ENCODE results near the gene PDZK1IP1. TPM values are rescaled to one million over a fixed set of nuclear protein-coding genes. Genes with fewer than 3 reads are reported as not detected.

The PDZK1IP1 gene, protein sequence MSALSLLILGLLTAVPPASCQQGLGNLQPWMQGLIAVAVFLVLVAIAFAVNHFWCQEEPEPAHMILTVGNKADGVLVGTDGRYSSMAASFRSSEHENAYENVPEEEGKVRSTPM
- not detected for total RNA-seq
- polyA plus RNA-seq (2013, experiment 1 of 2): not detected
- not detected for polyA plus RNA-seq (2013, experiment 2 of 2)
- long read RNA-seq, experiment 1: 0 reads
- long read RNA-seq, experiment 2: 0 reads
- long read RNA-seq, experiment 3: 0 reads
- long read RNA-seq, experiment 4: 0 reads

DNA sequence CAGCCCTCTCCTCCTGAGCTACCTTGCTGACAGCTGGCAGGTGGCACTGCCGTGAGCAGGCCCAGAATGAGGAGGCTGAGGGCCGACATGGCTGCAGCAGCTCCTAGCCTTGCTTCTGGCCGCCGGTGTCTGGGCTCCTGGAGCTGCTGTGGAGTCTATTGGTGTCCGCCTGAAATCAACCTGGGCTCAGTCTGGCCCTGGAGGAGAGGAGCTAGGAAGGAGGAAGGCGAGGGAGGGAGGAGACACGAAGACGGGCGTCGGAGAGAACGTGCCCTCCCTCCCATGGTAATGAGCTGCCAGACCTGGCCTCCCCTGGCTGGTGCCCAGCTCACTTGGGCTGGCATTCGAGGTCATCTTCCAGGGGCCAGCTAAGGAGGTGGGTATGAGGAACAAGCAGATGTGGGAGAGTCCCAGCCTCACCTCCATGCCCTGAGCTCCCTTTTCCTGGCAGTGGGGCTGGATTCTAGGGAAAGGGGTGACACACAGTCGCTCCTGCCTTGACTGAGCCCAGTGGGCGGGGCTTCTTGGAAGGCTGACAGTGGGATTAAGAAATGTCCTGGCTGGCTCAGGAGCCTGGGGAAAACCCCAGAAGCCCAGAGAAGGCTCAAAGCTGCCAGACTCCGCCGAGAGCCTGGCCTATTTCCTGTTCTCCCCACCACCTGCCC lies at the start of gene PDZK1IP1:
Gene PDZK1IP1 (minus strand): TSS at position 193 of the 665 bp plus-strand sequence. CDS start 104 bp downstream, at position 89.
- Histone ChIP-seq H3K27ac (ENCODE audit: low read depth, low read length) (no peak within 1 kb of the TSS), H3K9ac (ENCODE audit: extremely low read depth, low read length, poor library complexity, severe bottlenecking) (no peak within 1 kb of the TSS), H3K9me3 (ENCODE audit: control insufficient read depth, low read length) (no peaks in the 10 kb centered on the region), H3K4me3 (ENCODE audit: low read length) (no peak within 1 kb of the TSS), H3K27me3 (ENCODE audit: control insufficient read depth, insufficient read depth, low read length, poor library complexity, severe bottlenecking) (peaks cover 4% of the 10 kb centered on the region), H3K4me1 (ENCODE audit: control insufficient read depth, insufficient read depth, low read length) (no peaks in the 10 kb centered on the region), H3K36me3 (ENCODE audit: control insufficient read depth, insufficient read depth, low read length) (no peaks in the 10 kb centered on the region)
- TF ChIP-seq, protein P1, sequence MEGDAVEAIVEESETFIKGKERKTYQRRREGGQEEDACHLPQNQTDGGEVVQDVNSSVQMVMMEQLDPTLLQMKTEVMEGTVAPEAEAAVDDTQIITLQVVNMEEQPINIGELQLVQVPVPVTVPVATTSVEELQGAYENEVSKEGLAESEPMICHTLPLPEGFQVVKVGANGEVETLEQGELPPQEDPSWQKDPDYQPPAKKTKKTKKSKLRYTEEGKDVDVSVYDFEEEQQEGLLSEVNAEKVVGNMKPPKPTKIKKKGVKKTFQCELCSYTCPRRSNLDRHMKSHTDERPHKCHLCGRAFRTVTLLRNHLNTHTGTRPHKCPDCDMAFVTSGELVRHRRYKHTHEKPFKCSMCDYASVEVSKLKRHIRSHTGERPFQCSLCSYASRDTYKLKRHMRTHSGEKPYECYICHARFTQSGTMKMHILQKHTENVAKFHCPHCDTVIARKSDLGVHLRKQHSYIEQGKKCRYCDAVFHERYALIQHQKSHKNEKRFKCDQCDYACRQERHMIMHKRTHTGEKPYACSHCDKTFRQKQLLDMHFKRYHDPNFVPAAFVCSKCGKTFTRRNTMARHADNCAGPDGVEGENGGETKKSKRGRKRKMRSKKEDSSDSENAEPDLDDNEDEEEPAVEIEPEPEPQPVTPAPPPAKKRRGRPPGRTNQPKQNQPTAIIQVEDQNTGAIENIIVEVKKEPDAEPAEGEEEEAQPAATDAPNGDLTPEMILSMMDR (conservative IDR thresholded peaks at IDR 0.05): no peak
- Mint-ChIP-seq H3K27ac (no peak within 1 kb of the TSS), H3K27me3 (ENCODE audit: insufficient read depth) (peaks cover 28% of the 10 kb centered on the region), H3K4me3 (no peak within 1 kb of the TSS), H3K36me3 (ENCODE audit: low read depth) (no peaks in the 10 kb centered on the region), H3K4me1 (peaks cover 25% of the 10 kb centered on the region), H3K9me3 (peaks cover under 1% of the 10 kb centered on the region)
- peak; percentile 76 for DNase-seq
- WGBS, 2 experiments (ENCODE audit: insufficient coverage in 1 of 2, insufficient read length in 1 of 2): 79 to 86% methylated on average over 8 to 16 of the region's 16 CpGs

DNA sequence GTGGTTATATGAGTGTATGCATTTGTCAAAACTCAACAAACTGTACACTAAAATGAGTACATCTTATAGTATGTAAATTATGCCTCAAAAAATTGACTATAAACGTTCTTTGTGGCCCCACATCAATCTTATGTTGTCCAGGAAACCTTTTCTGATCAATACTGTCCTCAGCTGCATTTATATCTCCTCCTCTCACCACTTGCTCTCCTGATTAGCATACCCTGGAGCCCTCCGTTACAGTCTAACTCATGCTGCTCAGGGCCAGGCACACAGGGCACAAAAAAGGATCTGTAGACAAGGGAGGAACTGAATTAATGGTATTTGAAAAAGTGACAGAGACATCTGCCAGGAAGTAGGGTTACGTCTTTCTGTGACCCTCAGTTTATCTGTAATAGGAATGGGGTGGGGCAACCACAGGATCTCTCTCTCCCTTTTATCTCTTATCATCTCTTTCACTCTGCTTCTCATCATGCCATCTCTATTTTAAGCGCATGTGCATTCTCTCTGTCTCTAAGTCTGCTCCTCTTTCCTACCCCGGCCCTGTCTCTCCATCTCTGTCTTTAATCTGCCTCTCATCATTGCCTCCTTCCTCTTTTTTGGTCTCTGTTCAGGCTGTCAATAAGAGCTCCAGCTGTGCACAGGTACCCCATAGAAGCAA lies 49.2 kb upstream of the PDZK1IP1 start:
- H3K36me3 Mint-ChIP-seq (ENCODE audit: low read depth): no peaks in the 10 kb centered on the region
- H3K27me3 Mint-ChIP-seq (ENCODE audit: insufficient read depth): peaks cover 81% of the 10 kb centered on the region
- Histone ChIP-seq H3K9me3 (ENCODE audit: control insufficient read depth, low read length) (no peaks in the 10 kb centered on the region), H3K9ac (ENCODE audit: extremely low read depth, low read length, poor library complexity, severe bottlenecking) (no peak overlapping the region), H3K27ac (ENCODE audit: low read depth, low read length) (no peak overlapping the region), H3K27me3 (ENCODE audit: control insufficient read depth, insufficient read depth, low read length, poor library complexity, severe bottlenecking) (peaks cover 52% of the 10 kb centered on the region), H3K4me1 (ENCODE audit: control insufficient read depth, insufficient read depth, low read length) (no peaks in the 10 kb centered on the region), H3K36me3 (ENCODE audit: control insufficient read depth, insufficient read depth, low read length) (no peaks in the 10 kb centered on the region), H3K4me3 (ENCODE audit: low read length) (no peak overlapping the region)
- H3K4me3 Mint-ChIP-seq: no peak overlapping the region
- no peaks in the 10 kb centered on the region for H3K9me3 Mint-ChIP-seq
- no peak overlapping the region for H3K27ac Mint-ChIP-seq
- TF ChIP-seq, protein P1 (conservative IDR thresholded peaks at IDR 0.05): no peak
- peaks cover 3% of the 10 kb centered on the region for H3K4me1 Mint-ChIP-seq
- 81 to 86% methylated on average over 3 to 5 of the region's 5 CpGs for whole genome bisulfite sequencing, 2 experiments (ENCODE audit: insufficient coverage in 1 of 2, insufficient read length in 1 of 2)
- no peak for DNase-seq

DNA sequence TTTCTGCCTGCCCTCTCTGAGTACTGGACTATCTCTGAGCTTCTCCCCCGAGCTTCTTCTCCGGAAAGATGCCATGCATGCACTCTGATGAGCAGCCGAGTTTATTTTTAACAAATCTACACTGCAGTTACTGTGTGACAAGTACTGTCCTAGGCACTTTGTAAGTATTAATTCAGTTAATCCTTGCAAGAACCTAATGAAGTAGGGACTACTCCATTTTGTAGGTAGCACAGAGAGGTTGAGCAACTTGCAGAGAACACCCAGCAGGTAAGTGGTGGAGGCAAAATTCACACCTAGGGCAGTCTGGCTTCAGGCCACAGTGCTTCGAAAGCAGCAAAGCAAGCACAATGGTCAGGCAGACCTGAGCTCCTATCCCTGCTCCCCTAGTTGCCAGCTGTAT lies 46.0 kb upstream of the PDZK1IP1 start:
- H3K27me3 Mint-ChIP-seq (ENCODE audit: insufficient read depth): peaks cover 86% of the 10 kb centered on the region
- Histone ChIP-seq H3K27me3 (ENCODE audit: control insufficient read depth, insufficient read depth, low read length, poor library complexity, severe bottlenecking) (peaks cover 64% of the 10 kb centered on the region), H3K27ac (ENCODE audit: low read depth, low read length) (no peak overlapping the region), H3K9me3 (ENCODE audit: control insufficient read depth, low read length) (no peaks in the 10 kb centered on the region), H3K36me3 (ENCODE audit: control insufficient read depth, insufficient read depth, low read length) (no peaks in the 10 kb centered on the region), H3K4me1 (ENCODE audit: control insufficient read depth, insufficient read depth, low read length) (no peaks in the 10 kb centered on the region), H3K4me3 (ENCODE audit: low read length) (no peak overlapping the region), H3K9ac (ENCODE audit: extremely low read depth, low read length, poor library complexity, severe bottlenecking) (no peak overlapping the region)
- no peak for DNase-seq
- TF ChIP-seq, protein P1 (conservative IDR thresholded peaks at IDR 0.05): no peak
- 88 to 97% methylated on average over 3 to 4 of the region's 4 CpGs for WGBS, 2 experiments (ENCODE audit: insufficient coverage in 1 of 2, insufficient read length in 1 of 2)
- no peak overlapping the region for H3K4me3 Mint-ChIP-seq
- H3K9me3 Mint-ChIP-seq: no peaks in the 10 kb centered on the region
- no peak overlapping the region for H3K27ac Mint-ChIP-seq
- H3K4me1 Mint-ChIP-seq: peaks cover 10% of the 10 kb centered on the region
- no peaks in the 10 kb centered on the region for H3K36me3 Mint-ChIP-seq (ENCODE audit: low read depth)
